ENCODE data around the gene ABCA13. TPM values are rescaled to one million over a fixed set of nuclear protein-coding genes. Genes with fewer than 3 reads are reported as not detected.

ABCA13 gene
- total and polyA plus RNA-seq, 4 donors, result 1.2 to 23.2 (median 3.5) TPM

DNA sequence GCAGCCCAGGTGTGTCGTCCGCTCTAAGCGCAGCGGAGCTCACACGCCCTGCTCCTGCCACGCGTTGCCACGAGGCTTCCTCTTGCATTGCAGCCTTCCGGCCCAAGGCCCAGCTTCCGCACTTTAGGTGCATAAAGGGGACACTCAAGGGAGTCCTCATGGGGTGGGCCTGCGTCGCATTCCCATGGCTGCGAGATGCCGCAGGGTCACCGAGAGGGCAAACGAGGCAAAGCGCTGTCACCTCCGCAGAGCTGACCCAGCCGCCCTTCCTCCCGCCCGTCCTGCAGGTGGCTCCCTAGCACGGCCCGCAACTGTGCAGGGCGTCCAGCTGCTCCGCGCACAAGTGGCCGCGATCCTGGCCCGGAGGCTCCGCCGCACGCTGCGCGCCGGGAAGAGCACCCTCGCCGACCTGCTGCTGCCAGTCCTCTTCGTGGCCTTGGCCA, 283.5 kb downstream of the ABCA13 start:
- 82 to 93% methylated on average over 38 of the region's 38 CpGs for WGBS, 2 donors

GRCh38 chr7:48455363-48455762, 284.1 kb downstream of the ABCA13 start:
- H3K9me3 ChIP-seq (ENCODE audit: control insufficient read depth in 4 of 4, insufficient read depth in 3 of 4, low read length in 3 of 4), result peaks cover 0 to 4% (median 0%) of the 10 kb centered on the region in 4 donors
- H3K4me1 ChIP-seq (ENCODE audit: control insufficient read depth in 5 of 5, insufficient read depth in 5 of 5, low read length in 5 of 5), result peaks cover 0 to 1% (median 0%) of the 10 kb centered on the region in 5 donors
- TF ChIP-seq CTCF (IDR thresholded peaks at IDR 0.05; ENCODE audit: control extremely low read depth, extremely low read depth), result no peak
- 88 to 94% methylated on average over 17 of the region's 17 CpGs for WGBS, 2 donors
- DNase-seq (no peak), ATAC-seq (ENCODE audit: insufficient read depth, low FRiP score) (no peak)
- no peaks in the 10 kb centered on the region for H3K36me3 ChIP-seq (ENCODE audit: control insufficient read depth in 4 of 4, insufficient read depth in 4 of 4, low read length in 4 of 4)
- H3K27ac ChIP-seq (ENCODE audit: low read depth in 1 of 2, low read length in 1 of 2), result no peak overlapping the region
- H3K4me3 ChIP-seq, result no peak overlapping the region
- H3K9ac ChIP-seq (ENCODE audit: insufficient read depth in 1 of 2, low read length in 2 of 2), result no peak overlapping the region
- H3K27me3 ChIP-seq (ENCODE audit: control insufficient read depth in 3 of 3, insufficient read depth in 3 of 3, low read length in 2 of 3), result no peaks in the 10 kb centered on the region

More for the DNA sequence above, 283.5 kb downstream of the ABCA13 start:
- Histone ChIP-seq H3K27ac (ENCODE audit: low read depth in 1 of 2, low read length in 1 of 2) (no peak overlapping the region), H3K27me3 (ENCODE audit: control insufficient read depth in 3 of 3, insufficient read depth in 3 of 3, low read length in 2 of 3) (no peaks in the 10 kb centered on the region), H3K4me1 (ENCODE audit: control insufficient read depth in 5 of 5, insufficient read depth in 5 of 5, low read length in 5 of 5) (peaks cover 0 to 1% (median 0%) of the 10 kb centered on the region in 5 donors), H3K9ac (ENCODE audit: insufficient read depth in 1 of 2, low read length in 2 of 2) (no peak overlapping the region), H3K9me3 (ENCODE audit: control insufficient read depth in 4 of 4, insufficient read depth in 3 of 4, low read length in 3 of 4) (peaks cover 0 to 4% (median 0%) of the 10 kb centered on the region in 4 donors), H3K36me3 (ENCODE audit: control insufficient read depth in 4 of 4, insufficient read depth in 4 of 4, low read length in 4 of 4) (no peaks in the 10 kb centered on the region), H3K4me3 (no peak overlapping the region)
- no peak for TF ChIP-seq CTCF (IDR thresholded peaks at IDR 0.05; ENCODE audit: control extremely low read depth, extremely low read depth)
- no peak for DNase-seq
- ATAC-seq (ENCODE audit: insufficient read depth, low FRiP score), result no peak

- peaks cover 0 to 7% (median 0%) of the 10 kb centered on the region in 4 donors for H3K9me3 ChIP-seq (ENCODE audit: control insufficient read depth in 4 of 4, insufficient read depth in 3 of 4, low read length in 3 of 4)
- H3K9ac ChIP-seq (ENCODE audit: insufficient read depth in 1 of 2, low read length in 2 of 2), result no peak overlapping the region
- H3K27ac ChIP-seq (ENCODE audit: low read depth in 1 of 2, low read length in 1 of 2), result no peak overlapping the region
- no peak for ATAC-seq (ENCODE audit: insufficient read depth, low FRiP score)
- 70 to 79% methylated on average over 4 of the region's 4 CpGs for whole genome bisulfite sequencing, 2 donors
- no peaks in the 10 kb centered on the region for H3K36me3 ChIP-seq (ENCODE audit: control insufficient read depth in 4 of 4, insufficient read depth in 4 of 4, low read length in 4 of 4)
- DNase-seq, result no peak
- no peak overlapping the region for H3K4me3 ChIP-seq
- H3K27me3 ChIP-seq (ENCODE audit: control insufficient read depth in 3 of 3, insufficient read depth in 3 of 3, low read length in 2 of 3), result no peaks in the 10 kb centered on the region
- no peak for TF ChIP-seq CTCF (IDR thresholded peaks at IDR 0.05; ENCODE audit: control extremely low read depth, extremely low read depth)
- H3K4me1 ChIP-seq (ENCODE audit: control insufficient read depth in 5 of 5, insufficient read depth in 5 of 5, low read length in 5 of 5), result peaks cover 0 to 1% (median 0%) of the 10 kb centered on the region in 5 donors
Measured at GRCh38 chr7:48458701-48459524, 287.7 kb downstream of the ABCA13 start.

Data from lung (tissue), 12 donors.